Prostate gland (tissue), 2 donors: ENCODE measurements around the gene SLC2A2. TPM values are rescaled to one million over a fixed set of nuclear protein-coding genes. Genes with fewer than 3 reads are reported as not detected.

ENCODE experiments used
- DNase-seq: peaks from one replicate; pipeline ENCODE4 v3.0.0-alpha.2; 2019; ENCODE audit warnings: low spot score
- H3K27ac ChIP-seq, 2 donors: fragments of 200-600 bp; sonication (generic); 2 replicates each; pipeline ENCODE4 v1.5.1; 2017 to 2019
- H3K27me3 ChIP-seq: fragments of 200-600 bp; sonication (generic); replicated peaks from 2 replicates; pipeline ENCODE4 v1.5.1; 2019; ENCODE audit not compliant: insufficient read depth
- H3K36me3 ChIP-seq, 2 donors: fragments of 200-600 bp; sonication (generic); 1 replicate in 1 of 2; 2 replicates in 1 of 2; pipeline versions ENCODE4 v1.5.1 to v1.8.1; 2017 to 2019
- H3K4me1 ChIP-seq: fragments of 200-600 bp; sonication (generic); replicated peaks from 2 replicates; pipeline ENCODE4 v1.5.1; 2019
- H3K4me3 ChIP-seq, 2 donors: fragments of 200-600 bp; sonication (generic); 2 replicates each; pipeline ENCODE4 v1.5.1; 2017 to 2019
- H3K9me3 ChIP-seq: fragments of 200-600 bp; sonication (generic); 2 replicates; pipeline ENCODE4 v1.5.1; 2017
- CTCF ChIP-seq, 4 experiments: fragments of 200-600 bp in 2 of 4; fragments of 450-650 bp in 2 of 4; sonication (generic) in 2 of 4; IDR thresholded peaks; 1 replicate in 3 of 4; 2 replicates in 1 of 4; pipeline ENCODE4 v1.5.1; 2016 to 2019; ENCODE audit warnings: antibody characterized with exemption in 4 of 4, mild to moderate bottlenecking in 2 of 4, moderate library complexity in 2 of 4
- POLR2A ChIP-seq: fragments of 450-650 bp; IDR thresholded peaks from one replicate; pipeline ENCODE4 v1.6.1; 2016; ENCODE audit warnings: antibody characterized with exemption, mild to moderate bottlenecking
- POLR2AphosphoS5 ChIP-seq: sonication (generic); formaldehyde crosslinking; IDR thresholded peaks from one replicate; pipeline ENCODE4 v1.6.1; 2017; ENCODE audit warnings: antibody characterized with exemption
- WGBS: methylation state at CpG from one replicate; pipeline ENCODE4 v1.1.5; 2018; 5-methylcytosine and 5-hydroxymethylcytosine counted together
- intact Hi-C: fragments of 100-400 bp; cut with DNase I; formaldehyde crosslinking; loops from one replicate; pipeline ENCODE4 v1.14.2; 2022
- total RNA-seq, 2 donors: library from RNA; depleted of rRNA; stranded (reverse); fragments of >200 nt; gene quantifications; one replicate each; pipeline ENCODE4 v1.1.0, GENCODE V29; 2016

Gene SLC2A2
- total RNA-seq, 2 donors from 2014 or later, result not detected

DNA sequence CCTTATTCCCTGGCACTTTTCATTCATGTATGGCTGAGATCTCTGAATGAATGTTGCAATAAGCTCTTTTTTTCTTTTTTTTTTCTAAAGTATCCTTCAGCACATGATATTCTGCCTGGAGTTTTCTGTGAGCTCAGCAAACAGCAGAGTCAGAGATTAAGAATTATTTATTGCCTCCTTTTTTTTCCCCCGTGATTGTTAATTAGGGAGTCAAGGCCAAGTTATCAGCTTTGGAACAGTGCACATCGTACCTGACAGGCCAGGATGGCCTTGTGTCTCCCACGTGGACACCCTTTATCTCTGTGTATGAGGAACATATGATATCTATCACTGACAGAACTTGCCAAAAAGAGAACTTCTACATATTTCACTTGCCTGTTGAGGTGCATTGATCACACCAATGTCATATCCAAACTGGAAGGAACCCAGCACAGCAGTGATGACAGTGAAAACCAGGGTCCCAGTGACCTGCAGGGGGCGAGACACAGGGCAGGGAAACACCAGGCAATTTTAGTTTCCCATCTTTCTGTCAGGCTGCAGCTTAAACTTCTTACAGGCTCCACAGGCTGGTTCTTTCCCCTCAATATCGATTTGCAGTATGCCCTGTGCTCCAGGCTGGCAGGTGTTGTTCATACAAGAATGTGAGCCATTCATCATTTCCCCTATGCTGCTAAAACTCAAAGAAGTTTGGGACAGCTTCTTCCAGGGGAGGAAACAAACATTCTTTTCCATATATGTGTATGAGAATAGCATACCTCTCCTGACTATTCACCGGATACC is 8.2 kb downstream of the SLC2A2 start:
- H3K27ac ChIP-seq, result no peak overlapping the region
- no peak overlapping the region for H3K4me3 ChIP-seq
- TF ChIP-seq CTCF (IDR thresholded peaks at IDR 0.05), result no peak
- TF ChIP-seq POLR2AphosphoS5, result no peak
- no peak for TF ChIP-seq POLR2A
- no peaks in the 10 kb centered on the region for H3K27me3 ChIP-seq
- 44% methylated on average over 6 of the region's 6 CpGs for WGBS
- no peaks in the 10 kb centered on the region for H3K4me1 ChIP-seq
- intact Hi-C loops, result no loop called here
- no peaks in the 10 kb centered on the region for H3K9me3 ChIP-seq
- H3K36me3 ChIP-seq, result no peaks in the 10 kb centered on the region
- DNase-seq, result no peak

DNA sequence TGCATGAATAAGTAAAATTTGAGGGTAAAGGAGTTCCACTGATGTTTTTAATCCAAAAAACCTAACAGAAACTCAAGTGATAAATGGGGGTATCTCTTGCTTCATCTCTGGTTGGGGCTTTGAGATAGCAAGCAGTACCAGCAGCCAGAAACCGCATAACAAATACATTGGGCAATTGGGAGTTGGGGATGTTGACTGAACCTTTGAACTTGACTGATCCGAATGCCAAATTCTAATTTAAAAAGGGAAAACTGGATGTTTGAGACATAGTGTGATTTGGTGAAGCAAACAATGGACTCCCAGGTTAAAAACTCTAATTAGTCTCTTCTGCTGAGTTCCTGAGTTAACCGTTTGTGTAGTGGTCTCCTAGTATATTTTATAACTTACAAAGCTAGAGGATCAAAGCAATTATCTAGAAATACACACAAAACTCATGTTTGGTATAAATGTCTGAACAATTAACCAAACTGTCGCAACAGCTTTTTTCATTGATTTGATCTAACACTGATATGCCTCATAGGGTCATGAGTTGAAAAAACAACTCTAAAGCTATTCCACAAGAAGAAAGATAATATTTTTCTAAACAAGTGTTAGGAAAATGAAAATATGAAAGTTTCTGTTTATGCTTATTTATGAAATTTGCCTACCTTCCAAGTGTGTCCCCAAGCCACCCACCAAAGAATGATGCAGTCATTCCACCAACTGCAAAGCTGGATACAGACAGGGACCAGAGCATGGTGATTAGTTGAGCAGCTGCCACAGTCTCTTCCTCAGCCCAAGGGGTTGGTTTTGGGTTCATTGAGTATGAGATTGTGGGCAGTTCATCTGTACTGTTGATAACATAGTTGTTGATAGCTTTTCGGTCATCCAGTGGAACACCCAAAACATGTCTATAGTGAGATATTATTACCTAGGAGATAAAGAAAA is 12.4 kb downstream of the SLC2A2 start:
- WGBS, result 78% methylated on average over 5 of the region's 5 CpGs
- TF ChIP-seq POLR2A (no peak), POLR2AphosphoS5 (no peak), CTCF (IDR thresholded peaks at IDR 0.05) (no peak)

GRCh38 chr3:171011873-171012336 is 14.6 kb downstream of the SLC2A2 start:
- no peak for TF ChIP-seq CTCF (IDR thresholded peaks at IDR 0.05)
- TF ChIP-seq POLR2A, result no peak
- TF ChIP-seq POLR2AphosphoS5, result no peak
- H3K4me3 ChIP-seq, result no peak overlapping the region
- 77% methylated on average over 4 of the region's 4 CpGs for WGBS
- no peaks in the 10 kb centered on the region for H3K36me3 ChIP-seq
- intact Hi-C loops, result no loop called here
- no peaks in the 10 kb centered on the region for H3K9me3 ChIP-seq
- no peak for DNase-seq
- H3K27me3 ChIP-seq, result no peaks in the 10 kb centered on the region
- H3K4me1 ChIP-seq, result no peaks in the 10 kb centered on the region
- no peak overlapping the region for H3K27ac ChIP-seq

More for the DNA sequence above, 12.4 kb downstream of the SLC2A2 start:
- Histone ChIP-seq H3K36me3 (no peaks in the 10 kb centered on the region), H3K27me3 (no peaks in the 10 kb centered on the region), H3K4me3 (no peak overlapping the region), H3K4me1 (no peaks in the 10 kb centered on the region), H3K9me3 (no peaks in the 10 kb centered on the region), H3K27ac (no peak overlapping the region)
- DNase-seq, result no peak
- intact Hi-C loops, result no loop called here

DNA sequence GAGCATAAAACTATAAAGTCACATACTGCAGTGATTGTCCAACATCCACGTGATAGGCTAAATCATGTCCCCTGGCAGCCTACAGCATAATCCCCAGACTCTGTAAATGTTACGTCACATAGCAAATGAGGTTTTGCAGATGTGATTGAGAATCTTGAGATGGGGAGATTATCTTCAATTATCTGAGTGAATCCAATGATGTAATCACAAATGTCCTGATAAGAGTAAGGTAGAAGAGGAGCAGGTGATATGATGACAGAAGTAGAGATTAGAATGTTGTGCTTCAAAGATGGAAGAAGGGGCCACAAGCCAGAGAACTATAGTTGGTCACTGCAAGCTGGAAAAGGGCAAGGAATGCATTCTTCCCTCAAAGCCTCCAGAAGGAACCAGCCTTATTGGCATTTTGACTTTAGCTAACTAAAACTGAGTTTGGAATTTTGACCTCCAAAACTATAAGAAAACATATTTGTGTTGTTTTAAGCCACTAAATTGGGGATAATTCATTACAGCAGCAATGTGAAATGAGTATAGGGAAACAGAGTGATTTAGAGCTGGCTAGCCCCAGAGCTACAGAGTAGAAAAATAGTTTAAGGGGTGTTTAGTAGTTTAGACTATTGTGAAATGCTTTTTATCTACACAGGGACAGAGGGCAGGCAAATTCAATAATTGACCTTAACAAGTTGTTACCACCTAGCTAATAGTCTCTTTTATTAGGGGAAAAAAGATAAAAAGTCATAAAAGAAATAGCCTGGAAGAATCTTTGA is 15.2 kb downstream of the SLC2A2 start:
- WGBS, result 64% methylated on average over 2 of the region's 2 CpGs
- intact Hi-C loops, result no loop called here
- Histone ChIP-seq H3K4me3 (no peak overlapping the region), H3K27me3 (no peaks in the 10 kb centered on the region), H3K36me3 (no peaks in the 10 kb centered on the region), H3K9me3 (no peaks in the 10 kb centered on the region), H3K27ac (no peak overlapping the region), H3K4me1 (no peaks in the 10 kb centered on the region)
- no peak for TF ChIP-seq CTCF (IDR thresholded peaks at IDR 0.05)
- TF ChIP-seq POLR2AphosphoS5, result no peak
- no peak for TF ChIP-seq POLR2A
- no peak for DNase-seq
